ENCODE data around the gene EME2.

DNA sequence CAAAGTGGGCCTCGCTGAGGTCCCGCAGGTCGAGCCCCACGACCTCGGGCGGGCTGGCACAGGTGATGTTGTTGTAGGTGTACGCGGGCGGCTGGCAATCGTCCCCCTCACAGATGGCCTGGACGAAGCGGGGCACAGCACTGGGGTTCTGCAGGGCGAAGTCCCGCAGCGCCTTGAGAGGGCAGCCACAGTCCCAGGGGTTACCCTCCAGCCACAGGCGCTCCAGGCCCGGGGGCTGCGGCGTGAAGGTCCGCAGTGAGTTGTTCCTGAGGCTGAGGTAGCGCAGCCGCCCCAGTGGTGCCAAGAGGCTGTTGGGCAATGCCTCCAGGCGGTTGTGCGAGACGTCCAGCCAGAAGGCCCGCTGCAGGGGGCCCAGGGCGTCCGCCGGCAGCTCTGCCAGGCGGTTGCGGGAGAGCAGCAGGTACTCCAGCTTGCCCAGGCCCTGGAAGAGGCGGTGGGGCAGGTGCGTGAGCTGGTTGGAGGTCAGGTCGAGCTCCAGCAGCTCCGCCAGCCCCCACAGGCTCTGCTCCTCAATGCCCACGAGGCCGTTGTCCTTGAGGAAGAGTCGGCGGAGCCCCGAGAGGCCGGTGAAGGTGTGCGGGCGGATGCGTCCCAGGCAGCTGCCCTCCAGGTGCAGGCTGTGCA is 18.1 kb downstream of the EME2 start:
- TF ChIP-seq, protein P1, sequence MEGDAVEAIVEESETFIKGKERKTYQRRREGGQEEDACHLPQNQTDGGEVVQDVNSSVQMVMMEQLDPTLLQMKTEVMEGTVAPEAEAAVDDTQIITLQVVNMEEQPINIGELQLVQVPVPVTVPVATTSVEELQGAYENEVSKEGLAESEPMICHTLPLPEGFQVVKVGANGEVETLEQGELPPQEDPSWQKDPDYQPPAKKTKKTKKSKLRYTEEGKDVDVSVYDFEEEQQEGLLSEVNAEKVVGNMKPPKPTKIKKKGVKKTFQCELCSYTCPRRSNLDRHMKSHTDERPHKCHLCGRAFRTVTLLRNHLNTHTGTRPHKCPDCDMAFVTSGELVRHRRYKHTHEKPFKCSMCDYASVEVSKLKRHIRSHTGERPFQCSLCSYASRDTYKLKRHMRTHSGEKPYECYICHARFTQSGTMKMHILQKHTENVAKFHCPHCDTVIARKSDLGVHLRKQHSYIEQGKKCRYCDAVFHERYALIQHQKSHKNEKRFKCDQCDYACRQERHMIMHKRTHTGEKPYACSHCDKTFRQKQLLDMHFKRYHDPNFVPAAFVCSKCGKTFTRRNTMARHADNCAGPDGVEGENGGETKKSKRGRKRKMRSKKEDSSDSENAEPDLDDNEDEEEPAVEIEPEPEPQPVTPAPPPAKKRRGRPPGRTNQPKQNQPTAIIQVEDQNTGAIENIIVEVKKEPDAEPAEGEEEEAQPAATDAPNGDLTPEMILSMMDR (IDR thresholded peaks at IDR 0.05): no peak
- TF ChIP-seq POLR2A (IDR thresholded peaks at IDR 0.05): no peak

Data from adrenal gland (tissue), 5 donors.